HK-2 (cell line): ENCODE results near the gene CABP2.
"Not testable (repeated sequence)": the region's sequence is repeated elsewhere in the genome, so short reads cannot be mapped to it uniquely, and the experiment has no call there.

Source experiments
- DNase-seq: peaks from one replicate; pipeline ENCODE4 v3.0.0-alpha.2; 2018; ENCODE audit not compliant: unreplicated experiment

Gene CABP2

GRCh38 chr11:67494371-67495233 lies 28.6 kb downstream of the CABP2 start:
- DNase-seq: no peak

DNA sequence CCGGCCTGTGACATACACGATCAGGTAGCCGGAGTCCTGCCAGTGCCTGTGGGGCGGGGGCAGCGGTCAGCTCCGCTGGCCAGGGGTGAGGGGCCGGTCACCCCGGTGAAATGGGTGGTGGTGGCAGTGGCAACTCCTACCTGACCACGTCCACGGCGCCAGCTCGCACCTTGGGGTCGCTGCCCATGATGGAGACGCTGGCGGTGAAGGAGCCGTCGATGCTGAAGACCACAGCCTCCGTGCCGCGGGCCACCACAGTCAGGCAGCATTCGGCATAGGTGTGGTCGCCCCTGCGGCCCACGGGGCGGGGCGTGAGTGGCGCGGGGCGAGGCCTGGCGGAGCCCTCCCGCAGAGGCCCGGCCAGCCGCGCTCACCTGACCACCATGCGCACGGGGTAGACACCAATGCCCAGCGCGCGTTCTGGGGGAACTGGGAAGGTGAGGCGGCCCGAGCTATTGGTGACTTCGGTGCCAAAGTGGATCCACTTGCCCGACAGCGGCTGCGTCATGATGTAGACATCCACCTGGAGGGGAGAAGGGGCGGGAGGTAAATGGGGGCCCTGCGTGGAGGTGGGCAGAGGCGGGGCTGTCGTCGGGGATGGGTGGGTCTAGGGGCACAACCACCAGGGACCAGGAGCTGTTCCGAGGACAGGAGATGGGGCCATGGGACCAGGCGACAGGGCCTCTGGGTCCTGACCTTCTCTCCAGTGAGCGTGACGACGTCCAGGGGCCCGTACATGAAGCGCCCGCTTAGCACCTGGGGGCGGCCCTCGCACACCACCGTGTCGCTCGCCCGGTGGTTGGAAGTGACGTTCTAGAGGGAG lies 29.5 kb downstream of the CABP2 start:
- no peak for DNase-seq

GRCh38 chr11:67492801-67493547 lies 30.3 kb downstream of the CABP2 start:
- no peak for DNase-seq

GRCh38 chr11:67492069-67492727 lies 31.0 kb downstream of the CABP2 start:
- no peak for DNase-seq

DNA sequence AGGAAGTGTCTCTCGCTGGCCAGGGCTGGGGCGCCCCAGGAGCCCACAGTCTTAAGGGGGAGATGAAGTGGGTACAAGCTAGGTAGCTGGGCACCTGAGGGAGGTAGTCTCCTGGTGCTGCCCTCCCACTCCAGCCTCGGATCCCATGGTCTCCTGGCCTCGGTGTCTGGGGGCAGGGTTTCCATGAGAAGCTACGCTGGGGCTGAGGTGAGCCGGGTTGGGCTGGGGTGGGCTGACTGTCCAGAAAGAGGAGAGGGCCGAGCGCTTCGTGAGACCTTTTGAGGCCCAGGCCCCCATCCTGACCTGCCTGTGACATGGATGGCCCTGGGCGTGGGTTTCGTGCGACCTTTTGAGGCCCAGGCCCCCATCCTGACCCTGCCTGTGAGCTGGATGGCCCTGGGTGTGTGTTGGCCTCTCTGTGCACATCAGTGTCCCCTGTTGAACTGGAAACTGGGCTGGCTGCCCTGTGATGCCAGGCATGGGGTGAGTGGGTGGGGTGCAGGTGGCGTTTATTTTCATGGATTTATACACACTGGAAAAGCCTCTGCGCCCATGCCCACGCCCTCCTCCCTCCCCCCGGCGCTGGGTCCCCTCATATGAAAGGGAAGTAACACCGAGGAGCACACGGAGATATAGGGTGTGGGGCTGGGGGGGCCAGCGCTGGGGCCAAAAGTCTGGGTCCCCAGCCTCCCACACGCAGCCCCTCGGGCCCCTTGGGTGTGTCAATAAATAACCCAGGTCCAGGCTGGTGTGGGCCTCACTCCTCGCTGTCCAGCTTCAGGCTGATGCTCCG lies 31.8 kb downstream of the CABP2 start:
- no peak for DNase-seq

- DNase-seq: no peak
Measured at GRCh38 chr11:67490727-67491065, 32.5 kb downstream of the CABP2 start.

DNA sequence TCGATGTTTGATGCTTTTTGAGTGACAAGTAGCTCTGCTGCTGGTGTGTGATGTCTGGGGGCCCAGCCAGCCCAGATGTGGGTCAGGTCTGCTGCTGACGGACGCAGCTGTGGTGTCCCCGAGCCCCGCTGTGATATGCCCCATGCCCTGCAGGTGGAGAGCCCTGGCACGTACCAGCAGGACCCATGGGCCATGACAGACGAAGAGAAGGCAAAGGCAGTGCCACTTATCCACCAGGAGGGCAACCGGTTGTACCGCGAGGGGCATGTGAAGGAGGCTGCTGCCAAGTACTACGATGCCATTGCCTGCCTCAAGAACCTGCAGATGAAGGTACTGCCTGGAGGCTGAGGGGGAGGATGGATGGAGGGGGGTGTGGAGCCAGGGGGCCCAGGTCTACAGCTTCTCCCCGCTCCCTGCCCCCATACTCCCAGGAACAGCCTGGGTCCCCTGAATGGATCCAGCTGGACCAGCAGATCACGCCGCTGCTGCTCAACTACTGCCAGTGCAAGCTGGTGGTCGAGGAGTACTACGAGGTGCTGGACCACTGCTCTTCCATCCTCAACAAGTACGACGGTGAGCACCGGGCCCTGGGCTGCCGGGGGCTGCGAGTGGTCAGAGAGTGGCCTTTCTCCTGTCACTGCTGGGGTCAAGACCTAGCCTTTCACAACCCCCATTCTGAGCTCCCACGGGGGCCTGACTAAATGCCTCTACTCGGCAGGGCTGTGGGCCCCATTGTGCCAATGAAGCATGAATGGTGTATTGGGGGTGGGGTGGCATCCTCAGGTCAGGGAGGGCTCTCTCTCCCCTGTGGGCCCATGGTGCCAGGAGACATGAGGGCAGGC lies 33.1 kb downstream of the CABP2 start:
- DNase-seq: no peak

- no peak for DNase-seq
Measured at GRCh38 chr11:67489203-67489884, 33.9 kb downstream of the CABP2 start.

- DNase-seq: no peak
Measured at GRCh38 chr11:67486481-67487195, 36.6 kb downstream of the CABP2 start.

GRCh38 chr11:67485873-67486361 lies 37.3 kb downstream of the CABP2 start:
- DNase-seq: not testable (repeated sequence)

DNA sequence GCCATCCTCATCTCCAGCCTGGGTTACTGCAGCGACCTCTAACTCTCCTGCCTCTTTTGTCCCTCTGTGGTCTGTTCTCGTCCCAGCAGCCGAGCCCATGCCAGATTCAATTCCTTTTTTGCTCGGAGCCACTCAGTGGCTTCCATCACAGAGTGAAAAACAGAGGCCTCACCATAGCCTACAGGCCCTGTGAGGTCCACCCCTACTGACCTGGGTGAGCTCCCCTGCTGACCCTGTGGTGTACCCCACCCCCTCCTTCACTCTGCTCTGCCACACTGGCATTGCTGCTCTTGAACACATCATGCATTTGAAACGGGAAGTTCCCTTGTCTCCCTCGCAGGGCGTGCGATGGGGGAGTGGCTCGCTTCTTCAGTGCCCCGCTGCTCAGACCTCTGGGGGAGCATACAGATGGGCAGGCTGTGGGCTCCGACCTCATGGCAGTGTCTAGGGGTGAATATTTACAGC lies 38.4 kb downstream of the CABP2 start:
- no peak for DNase-seq

GRCh38 chr11:67483831-67484665 lies 39.2 kb downstream of the CABP2 start:
- DNase-seq: peak; percentile 52

GRCh38 chr11:67482827-67483798 lies 40.1 kb downstream of the CABP2 start, which contains the start of gene AIP:
AIP (plus strand) TSS chr11:67483026; CDS start chr11:67483159, 133 bp downstream.
- DNase-seq: peak; percentile 94

DNA sequence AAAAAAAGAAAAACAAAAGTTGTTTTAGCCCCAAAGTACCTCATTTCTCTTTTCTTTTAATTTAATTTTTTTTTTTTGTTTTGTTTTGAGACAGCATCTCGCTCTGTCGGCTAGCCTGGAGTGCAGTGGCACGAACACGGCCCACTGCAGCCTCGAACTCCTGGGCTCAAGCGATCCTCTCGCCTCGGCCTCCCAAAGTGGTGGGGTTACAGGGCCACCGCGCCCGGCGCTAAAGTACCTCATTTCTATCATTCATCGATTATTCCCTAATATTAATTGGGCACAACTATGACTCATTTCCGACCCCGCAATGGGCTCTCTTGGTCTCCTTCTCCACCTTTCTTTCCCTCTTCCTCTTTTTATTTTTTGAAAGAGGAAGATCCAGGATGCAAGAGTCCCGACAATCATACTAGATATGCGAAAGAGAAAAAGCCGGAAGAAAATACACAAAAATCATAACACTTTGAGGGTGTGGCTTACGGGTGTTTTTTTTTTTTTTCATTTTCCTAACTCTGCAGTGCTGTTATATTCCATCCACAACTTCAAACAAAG lies 40.9 kb downstream of the CABP2 start:
- DNase-seq: no peak

GRCh38 chr11:67477344-67478050 lies 45.7 kb downstream of the CABP2 start:
- not testable (repeated sequence) for DNase-seq
